ENCODE data around the gene EXOC2. TPM values are rescaled to one million over a fixed set of nuclear protein-coding genes. Genes with fewer than 3 reads are reported as not detected.

The EXOC2 gene
- total RNA-seq, 1 experiment from 2014 or later, result 45.7 TPM

GRCh38 chr6:530425-530824 lies 162.5 kb downstream of the EXOC2 start:
- DNase-seq (ENCODE audit: low spot score), result no peak
- H3K4me3 Mint-ChIP-seq, result no peak overlapping the region
- peaks cover 15% of the 10 kb centered on the region for H3K36me3 Mint-ChIP-seq
- H3K4me1 Mint-ChIP-seq, result no peaks in the 10 kb centered on the region
- ChIA-PET CTCF (no interaction called here), POLR2A (no interaction called here)
- no peak overlapping the region for H3K27ac Mint-ChIP-seq
- no peaks in the 10 kb centered on the region for H3K27me3 Mint-ChIP-seq (ENCODE audit: low read depth)
- no peak for ATAC-seq
- no peaks in the 10 kb centered on the region for H3K9me3 Mint-ChIP-seq
- TF ChIP-seq CDX4 (CRISPR knock-in tag; IDR thresholded peaks at IDR 0.05; ENCODE audit: borderline replicate concordance), result no peak
- no peak for TF ChIP-seq RORB (CRISPR knock-in tag; IDR thresholded peaks at IDR 0.05)
- TF ChIP-seq NFE2L1 (CRISPR knock-in tag; IDR thresholded peaks at IDR 0.05), result no peak
- no peak for TF ChIP-seq NR3C1 (CRISPR knock-in tag; conservative IDR thresholded peaks at IDR 0.05; ENCODE audit: low read depth)
- no peak for TF ChIP-seq ZNF219 (CRISPR knock-in tag; IDR thresholded peaks at IDR 0.05; ENCODE audit: borderline replicate concordance)
- TF ChIP-seq ZNF512 (CRISPR knock-in tag; IDR thresholded peaks at IDR 0.05; ENCODE audit: borderline replicate concordance), result no peak
- TF ChIP-seq ZMAT4 (CRISPR knock-in tag; IDR thresholded peaks at IDR 0.05), result no peak
- TF ChIP-seq E2F1 (CRISPR knock-in tag; IDR thresholded peaks at IDR 0.05), result no peak
- TF ChIP-seq STAT6 (CRISPR knock-in tag; conservative IDR thresholded peaks at IDR 0.05; ENCODE audit: low read depth), result no peak
- no peak for TF ChIP-seq JUN (CRISPR knock-in tag; IDR thresholded peaks at IDR 0.05)
- TF ChIP-seq ZNF317 (CRISPR knock-in tag; IDR thresholded peaks at IDR 0.05; ENCODE audit: borderline replicate concordance, low read depth), result no peak
- no peak for TF ChIP-seq TP53 (CRISPR knock-in tag; IDR thresholded peaks at IDR 0.05)
- no peak for TF ChIP-seq RELA (CRISPR knock-in tag; IDR thresholded peaks at IDR 0.05; ENCODE audit: borderline replicate concordance)
- no peak for TF ChIP-seq ZNF121 (CRISPR knock-in tag; IDR thresholded peaks at IDR 0.05)
- TF ChIP-seq ELF4 (CRISPR knock-in tag; IDR thresholded peaks at IDR 0.05; ENCODE audit: low read depth), result no peak
- no peak for TF ChIP-seq PRDM15 (CRISPR knock-in tag; IDR thresholded peaks at IDR 0.05)

- ATAC-seq (no peak), DNase-seq (ENCODE audit: low spot score) (no peak)
- no peaks in the 10 kb centered on the region for H3K9me3 Mint-ChIP-seq
- H3K27ac Mint-ChIP-seq, result no peak overlapping the region; the same call in 1 of the 2 replicates
- ChIA-PET POLR2A (no interaction called here), CTCF (no interaction called here)
- no peaks in the 10 kb centered on the region for H3K4me1 Mint-ChIP-seq
- peaks cover 15% of the 10 kb centered on the region for H3K36me3 Mint-ChIP-seq
- no peaks in the 10 kb centered on the region for H3K27me3 Mint-ChIP-seq (ENCODE audit: low read depth)
- no peak overlapping the region for H3K4me3 Mint-ChIP-seq
- no peak for TF ChIP-seq E2F1 (CRISPR knock-in tag; IDR thresholded peaks at IDR 0.05)
- TF ChIP-seq ELF4 (CRISPR knock-in tag; IDR thresholded peaks at IDR 0.05; ENCODE audit: low read depth), result no peak
- TF ChIP-seq TP53 (CRISPR knock-in tag; IDR thresholded peaks at IDR 0.05), result no peak
- TF ChIP-seq AR (CRISPR knock-in tag; IDR thresholded peaks at IDR 0.05), result no peak
- no peak for TF ChIP-seq RORB (CRISPR knock-in tag; IDR thresholded peaks at IDR 0.05)
- no peak for TF ChIP-seq FOXK1 (CRISPR knock-in tag; IDR thresholded peaks at IDR 0.05)
- no peak for TF ChIP-seq MAX (CRISPR knock-in tag; IDR thresholded peaks at IDR 0.05)
- TF ChIP-seq GABPB1 (CRISPR knock-in tag; IDR thresholded peaks at IDR 0.05), result no peak
Measured at GRCh38 chr6:528989-529388, 163.9 kb downstream of the EXOC2 start.

Data from WTC11 (cell line).